Measurements from ENCODE around the gene DKKL1. TPM values are rescaled to one million over a fixed set of nuclear protein-coding genes. Genes with fewer than 3 reads are reported as not detected.
"Not testable (repeated sequence)": the region's sequence is repeated elsewhere in the genome, so short reads cannot be mapped to it uniquely, and the experiment has no call there.

Gene DKKL1
- total RNA-seq, 1 experiment from 2014 or later, result 2.4 TPM

GRCh38 chr19:49318296-49318695 is 45.4 kb upstream of the DKKL1 start (continued):
- TF ChIP-seq ZNF425 (CRISPR knock-in tag; conservative IDR thresholded peaks at IDR 0.05), result no peak
- TF ChIP-seq ZNF138 (CRISPR knock-in tag; conservative IDR thresholded peaks at IDR 0.05), result no peak
- TF ChIP-seq, protein P1, sequence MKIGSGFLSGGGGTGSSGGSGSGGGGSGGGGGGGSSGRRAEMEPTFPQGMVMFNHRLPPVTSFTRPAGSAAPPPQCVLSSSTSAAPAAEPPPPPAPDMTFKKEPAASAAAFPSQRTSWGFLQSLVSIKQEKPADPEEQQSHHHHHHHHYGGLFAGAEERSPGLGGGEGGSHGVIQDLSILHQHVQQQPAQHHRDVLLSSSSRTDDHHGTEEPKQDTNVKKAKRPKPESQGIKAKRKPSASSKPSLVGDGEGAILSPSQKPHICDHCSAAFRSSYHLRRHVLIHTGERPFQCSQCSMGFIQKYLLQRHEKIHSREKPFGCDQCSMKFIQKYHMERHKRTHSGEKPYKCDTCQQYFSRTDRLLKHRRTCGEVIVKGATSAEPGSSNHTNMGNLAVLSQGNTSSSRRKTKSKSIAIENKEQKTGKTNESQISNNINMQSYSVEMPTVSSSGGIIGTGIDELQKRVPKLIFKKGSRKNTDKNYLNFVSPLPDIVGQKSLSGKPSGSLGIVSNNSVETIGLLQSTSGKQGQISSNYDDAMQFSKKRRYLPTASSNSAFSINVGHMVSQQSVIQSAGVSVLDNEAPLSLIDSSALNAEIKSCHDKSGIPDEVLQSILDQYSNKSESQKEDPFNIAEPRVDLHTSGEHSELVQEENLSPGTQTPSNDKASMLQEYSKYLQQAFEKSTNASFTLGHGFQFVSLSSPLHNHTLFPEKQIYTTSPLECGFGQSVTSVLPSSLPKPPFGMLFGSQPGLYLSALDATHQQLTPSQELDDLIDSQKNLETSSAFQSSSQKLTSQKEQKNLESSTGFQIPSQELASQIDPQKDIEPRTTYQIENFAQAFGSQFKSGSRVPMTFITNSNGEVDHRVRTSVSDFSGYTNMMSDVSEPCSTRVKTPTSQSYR (CRISPR knock-in tag; IDR thresholded peaks at IDR 0.05), result no peak

- TF ChIP-seq FOXJ3 (CRISPR knock-in tag; IDR thresholded peaks at IDR 0.05; ENCODE audit: borderline replicate concordance) (no peak), GTF2I (CRISPR knock-in tag; conservative IDR thresholded peaks at IDR 0.05) (no peak), MXD4 (CRISPR knock-in tag; IDR thresholded peaks at IDR 0.05; ENCODE audit: borderline replicate concordance) (no peak), ZNF512 (CRISPR knock-in tag; IDR thresholded peaks at IDR 0.05; ENCODE audit: borderline replicate concordance) (no peak)
- TF ChIP-seq, protein P2, sequence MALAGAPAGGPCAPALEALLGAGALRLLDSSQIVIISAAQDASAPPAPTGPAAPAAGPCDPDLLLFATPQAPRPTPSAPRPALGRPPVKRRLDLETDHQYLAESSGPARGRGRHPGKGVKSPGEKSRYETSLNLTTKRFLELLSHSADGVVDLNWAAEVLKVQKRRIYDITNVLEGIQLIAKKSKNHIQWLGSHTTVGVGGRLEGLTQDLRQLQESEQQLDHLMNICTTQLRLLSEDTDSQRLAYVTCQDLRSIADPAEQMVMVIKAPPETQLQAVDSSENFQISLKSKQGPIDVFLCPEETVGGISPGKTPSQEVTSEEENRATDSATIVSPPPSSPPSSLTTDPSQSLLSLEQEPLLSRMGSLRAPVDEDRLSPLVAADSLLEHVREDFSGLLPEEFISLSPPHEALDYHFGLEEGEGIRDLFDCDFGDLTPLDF (CRISPR knock-in tag; IDR thresholded peaks at IDR 0.05), result no peak
- TF ChIP-seq, protein P3, sequence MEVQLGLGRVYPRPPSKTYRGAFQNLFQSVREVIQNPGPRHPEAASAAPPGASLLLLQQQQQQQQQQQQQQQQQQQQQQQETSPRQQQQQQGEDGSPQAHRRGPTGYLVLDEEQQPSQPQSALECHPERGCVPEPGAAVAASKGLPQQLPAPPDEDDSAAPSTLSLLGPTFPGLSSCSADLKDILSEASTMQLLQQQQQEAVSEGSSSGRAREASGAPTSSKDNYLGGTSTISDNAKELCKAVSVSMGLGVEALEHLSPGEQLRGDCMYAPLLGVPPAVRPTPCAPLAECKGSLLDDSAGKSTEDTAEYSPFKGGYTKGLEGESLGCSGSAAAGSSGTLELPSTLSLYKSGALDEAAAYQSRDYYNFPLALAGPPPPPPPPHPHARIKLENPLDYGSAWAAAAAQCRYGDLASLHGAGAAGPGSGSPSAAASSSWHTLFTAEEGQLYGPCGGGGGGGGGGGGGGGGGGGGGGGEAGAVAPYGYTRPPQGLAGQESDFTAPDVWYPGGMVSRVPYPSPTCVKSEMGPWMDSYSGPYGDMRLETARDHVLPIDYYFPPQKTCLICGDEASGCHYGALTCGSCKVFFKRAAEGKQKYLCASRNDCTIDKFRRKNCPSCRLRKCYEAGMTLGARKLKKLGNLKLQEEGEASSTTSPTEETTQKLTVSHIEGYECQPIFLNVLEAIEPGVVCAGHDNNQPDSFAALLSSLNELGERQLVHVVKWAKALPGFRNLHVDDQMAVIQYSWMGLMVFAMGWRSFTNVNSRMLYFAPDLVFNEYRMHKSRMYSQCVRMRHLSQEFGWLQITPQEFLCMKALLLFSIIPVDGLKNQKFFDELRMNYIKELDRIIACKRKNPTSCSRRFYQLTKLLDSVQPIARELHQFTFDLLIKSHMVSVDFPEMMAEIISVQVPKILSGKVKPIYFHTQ (CRISPR knock-in tag; IDR thresholded peaks at IDR 0.05), result no peak
- TF ChIP-seq, protein P4, sequence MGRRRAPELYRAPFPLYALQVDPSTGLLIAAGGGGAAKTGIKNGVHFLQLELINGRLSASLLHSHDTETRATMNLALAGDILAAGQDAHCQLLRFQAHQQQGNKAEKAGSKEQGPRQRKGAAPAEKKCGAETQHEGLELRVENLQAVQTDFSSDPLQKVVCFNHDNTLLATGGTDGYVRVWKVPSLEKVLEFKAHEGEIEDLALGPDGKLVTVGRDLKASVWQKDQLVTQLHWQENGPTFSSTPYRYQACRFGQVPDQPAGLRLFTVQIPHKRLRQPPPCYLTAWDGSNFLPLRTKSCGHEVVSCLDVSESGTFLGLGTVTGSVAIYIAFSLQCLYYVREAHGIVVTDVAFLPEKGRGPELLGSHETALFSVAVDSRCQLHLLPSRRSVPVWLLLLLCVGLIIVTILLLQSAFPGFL (CRISPR knock-in tag; IDR thresholded peaks at IDR 0.05; ENCODE audit: borderline replicate concordance), result no peak
- ChIA-PET CTCF (interaction anchor here (0.6 to 1.2 kb wide), 5 partner anchors 23 to 80 kb away, joined by 3 to 4 read pairs (median 3); no protein-coding TSS in a partner anchor), POLR2A (no interaction called here)
- Mint-ChIP-seq H3K27ac (no peak within 1 kb of the TSS), H3K9me3 (peaks cover 28% of the 10 kb centered on the region), H3K36me3 (peaks cover 15% of the 10 kb centered on the region), H3K4me3 (no peak within 1 kb of the TSS), H3K4me1 (no peaks in the 10 kb centered on the region), H3K27me3 (ENCODE audit: low read depth) (peaks cover 18% of the 10 kb centered on the region)
- ATAC-seq, result no peak
- DNase-seq (ENCODE audit: low spot score), result no peak
Observed at GRCh38 chr19:49324801-49325576, 38.7 kb upstream of the DKKL1 start, which contains the start of gene SLC6A16. Gene SLC6A16, minus strand, starts transcription at chr19:49325191. Its CDS starts 13,844 bp downstream, at chr19:49311347.

GRCh38 chr19:49325756-49326155 is 37.9 kb upstream of the DKKL1 start:
- not testable (repeated sequence) for H3K4me3 Mint-ChIP-seq

More at GRCh38 chr19:49325756-49326155, 37.9 kb upstream of the DKKL1 start:
- Mint-ChIP-seq H3K36me3 (peaks cover 12% of the 10 kb centered on the region), H3K9me3 (peaks cover 22% of the 10 kb centered on the region), H3K27me3 (ENCODE audit: low read depth) (peaks cover 15% of the 10 kb centered on the region)
- H3K27ac Mint-ChIP-seq; DNase-seq (ENCODE audit: low spot score); POLR2A ChIA-PET; ATAC-seq; H3K4me1 Mint-ChIP-seq: not testable (repeated sequence)
- CTCF ChIA-PET, result interaction anchor here (1.2 to 1.4 kb wide), 2 partner anchors 24 to 198 kb away, joined by 4 read pairs; no protein-coding TSS in a partner anchor
